GM21381 (cell line): ENCODE results near the gene TBXA2R.

Experiments used
- ATAC-seq: cut with Tn5 transposase; IDR thresholded peaks from one replicate; pipeline ENCODE4 v1.9.1; 2021; ENCODE audit warnings: mild to moderate bottlenecking, moderate library complexity; ENCODE audit not compliant: unreplicated experiment

The TBXA2R gene

DNA sequence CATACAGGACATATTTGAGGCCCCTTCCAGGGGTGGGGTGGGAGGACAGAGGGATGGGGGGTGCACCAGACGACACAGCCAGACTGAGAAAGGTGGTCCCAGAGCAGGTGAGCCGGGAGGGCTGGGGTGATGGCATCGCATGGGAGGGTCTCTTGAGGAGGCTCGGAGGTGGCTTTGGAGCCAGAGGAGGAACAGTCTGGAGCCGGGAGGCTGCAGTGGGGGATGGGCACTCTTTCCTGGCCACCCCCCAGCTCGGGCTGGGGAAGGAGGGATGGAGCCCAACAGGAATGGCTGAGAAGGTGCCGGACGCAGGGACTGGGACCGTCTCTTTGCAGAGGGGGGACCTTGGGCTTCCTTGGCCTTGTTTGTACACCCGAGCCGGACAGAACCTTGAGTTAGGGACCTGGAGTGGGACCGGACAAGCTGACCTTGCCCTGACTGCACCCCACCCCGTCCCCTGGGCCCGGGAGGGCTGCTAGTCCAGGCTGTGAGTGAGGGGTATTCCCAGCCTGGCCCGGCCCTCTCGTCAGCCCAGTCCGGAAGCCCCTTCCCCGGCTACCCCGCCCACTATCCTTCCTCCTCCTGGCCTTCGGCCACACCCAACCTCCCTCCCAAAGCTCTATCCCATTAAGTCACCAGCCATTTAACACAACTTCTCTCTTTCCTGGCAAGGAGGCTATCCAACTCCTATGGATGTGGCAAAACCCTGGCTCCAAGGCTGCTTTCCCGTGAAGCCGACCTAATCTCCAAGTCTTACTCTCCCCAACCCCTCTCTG lies 816 bp upstream of the TBXA2R start:
- no peak for ATAC-seq

DNA sequence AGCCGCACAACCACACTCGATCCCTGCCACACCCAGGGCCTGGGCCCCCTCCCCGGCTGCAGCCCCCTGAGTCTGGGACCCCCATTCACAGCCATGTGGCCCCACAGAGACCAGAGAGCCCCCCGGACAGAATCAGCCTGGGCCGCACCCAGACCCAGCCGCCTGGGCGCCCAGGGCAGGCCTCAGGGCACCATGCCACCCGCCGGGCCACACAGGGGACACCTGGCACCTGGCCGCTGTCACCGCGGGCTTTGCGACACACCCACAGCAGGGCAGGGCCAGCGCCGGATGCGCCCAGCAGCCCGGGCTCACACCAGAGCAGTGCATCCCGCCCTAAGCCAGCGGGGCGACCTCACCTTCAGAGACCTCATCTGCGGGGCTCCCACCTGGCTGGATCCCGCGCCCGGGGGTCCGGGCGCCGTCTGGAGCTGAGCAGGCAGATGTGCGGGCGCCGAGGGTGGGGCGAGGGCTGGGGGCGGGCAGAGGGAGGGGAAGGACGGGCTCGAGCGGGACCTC lies 443 bp downstream of the TBXA2R start:
- no peak for ATAC-seq

DNA sequence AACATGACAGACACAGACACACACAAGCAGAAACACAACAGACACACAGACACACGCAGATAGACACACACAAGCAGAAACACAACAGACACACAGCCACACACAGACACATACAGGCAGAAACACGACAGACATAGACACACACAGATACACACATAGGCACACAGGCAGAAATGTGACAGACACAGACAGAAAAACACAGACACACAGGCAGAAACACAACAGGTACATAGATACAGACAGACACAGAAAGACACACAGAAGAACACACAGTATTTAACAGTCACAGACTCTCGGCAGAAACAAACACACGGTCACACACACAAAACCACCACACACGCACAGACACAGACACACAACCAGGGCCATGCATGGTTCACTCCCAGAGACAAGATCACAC lies 905 bp downstream of the TBXA2R start:
- ATAC-seq: no peak

DNA sequence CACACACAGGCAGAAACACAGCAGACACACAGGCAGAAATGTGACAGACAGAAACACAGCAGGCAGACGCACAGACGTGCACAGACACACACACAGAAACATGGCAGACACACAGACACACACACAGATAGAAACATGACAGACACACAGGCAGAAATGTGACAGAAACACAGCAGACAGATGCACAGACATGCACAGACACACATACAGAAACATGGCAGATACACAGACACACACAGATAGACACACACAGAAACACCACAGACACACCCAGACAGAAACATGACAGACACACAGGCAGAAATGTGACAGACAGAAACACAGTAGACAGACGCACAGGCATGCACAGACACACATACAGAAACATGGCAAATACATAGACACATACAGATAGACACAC lies 1.3 kb downstream of the TBXA2R start:
- no peak for ATAC-seq

DNA sequence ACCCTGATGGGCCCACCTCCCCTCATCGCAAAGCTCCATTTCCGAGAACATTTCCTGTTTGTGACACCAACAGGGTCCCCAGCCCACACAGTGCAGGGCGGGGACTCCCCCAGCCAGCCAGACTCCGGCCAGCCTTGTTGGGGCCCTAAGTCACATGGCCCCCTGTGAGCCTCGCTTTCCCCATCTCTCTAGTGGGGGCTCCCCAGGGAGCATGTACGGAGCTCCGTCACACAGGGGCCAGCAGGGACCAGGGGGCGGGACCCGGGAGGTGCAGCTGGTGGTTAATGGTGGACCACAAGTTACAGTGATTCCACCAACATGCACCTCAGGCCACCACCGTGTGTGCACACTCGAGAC lies 1.7 kb downstream of the TBXA2R start:
- ATAC-seq: no peak

DNA sequence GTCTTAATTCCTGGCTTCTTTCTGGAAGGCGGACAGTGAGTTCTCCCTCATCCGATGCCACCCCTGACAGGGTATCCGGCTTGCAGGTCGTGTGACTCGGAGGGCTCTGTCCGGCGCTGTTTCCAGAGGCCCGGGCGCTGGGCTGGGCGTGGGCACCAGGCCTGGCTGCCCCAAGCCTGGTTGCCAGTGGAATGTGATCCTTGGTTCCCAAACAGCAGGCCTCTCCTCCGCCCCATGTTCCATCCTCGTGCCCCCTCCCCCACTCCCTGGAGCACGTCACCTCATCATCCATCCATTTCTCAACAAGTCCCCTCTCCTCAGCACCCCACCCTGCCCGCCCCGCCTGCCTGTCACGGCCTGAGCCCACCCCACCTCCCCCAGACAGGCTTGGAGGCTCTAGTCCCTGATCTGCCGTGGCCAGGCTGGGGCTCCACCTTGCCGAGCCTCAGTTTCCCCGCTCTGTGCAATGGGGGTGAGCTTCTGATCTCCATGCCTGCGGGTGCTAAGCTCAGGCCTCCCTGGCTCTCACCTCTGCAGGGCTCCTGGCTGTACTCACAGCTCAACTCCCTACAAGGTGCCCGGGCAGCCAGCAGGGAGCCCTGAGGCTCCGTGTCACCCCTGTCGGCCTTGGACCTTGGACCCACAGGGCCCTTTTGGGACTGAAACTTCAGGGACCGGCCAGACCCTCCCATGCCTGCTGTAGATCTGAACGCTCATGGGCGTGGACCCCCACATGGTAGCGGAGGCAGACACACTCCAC lies 2.3 kb downstream of the TBXA2R start:
- ATAC-seq: no peak

DNA sequence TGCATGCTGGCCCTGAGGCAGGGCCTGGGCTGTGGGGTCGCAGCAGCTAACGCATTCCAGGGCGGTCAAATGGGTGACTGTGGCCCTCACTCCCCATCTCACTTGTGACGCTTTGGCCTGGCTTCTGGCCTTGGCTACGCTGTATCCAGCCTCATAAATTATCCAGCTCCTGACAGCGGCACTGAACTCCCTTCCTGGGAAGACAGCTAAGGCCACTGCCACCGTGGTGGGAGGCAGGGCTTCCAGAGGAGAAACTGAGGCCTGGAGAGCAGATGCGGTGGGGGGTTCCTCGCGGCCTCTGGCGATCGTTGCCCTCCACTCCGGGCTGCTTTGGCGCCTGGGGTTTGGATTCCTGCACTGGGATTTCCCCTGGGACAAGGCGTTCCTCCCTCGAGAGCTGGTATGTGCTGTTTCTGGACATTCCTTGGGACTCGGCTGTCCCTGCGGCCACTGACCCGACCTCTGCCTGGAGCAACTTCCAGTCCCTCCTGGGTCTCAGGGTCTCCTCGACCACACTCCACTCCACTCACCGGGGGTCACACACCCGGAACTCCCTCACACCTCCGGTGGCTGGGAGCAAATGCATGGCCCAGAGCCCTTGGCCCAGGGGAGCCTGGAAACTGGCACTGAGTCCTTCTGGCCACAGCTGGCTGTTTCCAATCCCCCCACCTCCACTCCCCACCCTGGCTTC lies 3.4 kb downstream of the TBXA2R start:
- ATAC-seq: no peak

DNA sequence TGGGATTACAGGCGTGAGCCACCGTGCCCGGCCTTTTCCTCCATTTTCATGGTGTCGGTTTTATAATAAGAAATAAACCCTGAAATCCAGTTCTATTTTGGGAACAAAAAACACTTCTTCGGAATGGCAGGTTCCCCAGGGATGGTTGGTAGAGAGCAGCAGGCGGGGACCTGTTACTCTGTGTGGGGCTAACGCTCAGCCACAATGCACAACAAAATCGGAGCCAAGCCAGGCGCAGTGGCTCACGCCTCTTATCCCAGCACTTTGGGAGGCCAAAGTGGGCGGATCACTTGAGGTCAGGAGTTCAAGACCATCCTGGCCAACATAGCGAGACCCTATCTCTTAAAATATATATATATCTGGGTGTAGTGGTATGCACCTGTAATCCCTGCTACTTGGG lies 5.7 kb downstream of the TBXA2R start:
- ATAC-seq: no peak

DNA sequence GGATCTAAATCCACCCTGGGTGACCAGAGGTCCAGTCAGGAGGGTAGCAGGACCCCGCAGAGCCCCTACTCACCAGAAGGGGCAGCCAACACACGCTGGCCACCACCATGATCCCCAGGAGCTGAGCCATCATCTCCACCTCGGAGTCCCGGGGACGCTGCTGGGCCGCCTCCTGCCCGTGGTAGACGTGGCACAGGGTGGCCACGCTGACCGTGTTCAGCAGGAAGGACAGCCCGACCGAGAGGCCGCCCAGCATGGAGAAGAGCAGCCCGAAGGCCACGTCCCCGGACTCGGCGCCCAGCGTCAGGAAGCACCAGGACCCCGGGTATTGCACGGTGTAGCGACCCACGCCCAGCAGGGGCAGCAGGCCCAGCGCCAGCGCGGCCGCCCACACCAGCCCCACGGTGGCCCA lies 6.9 kb downstream of the TBXA2R start:
- ATAC-seq: no peak

DNA sequence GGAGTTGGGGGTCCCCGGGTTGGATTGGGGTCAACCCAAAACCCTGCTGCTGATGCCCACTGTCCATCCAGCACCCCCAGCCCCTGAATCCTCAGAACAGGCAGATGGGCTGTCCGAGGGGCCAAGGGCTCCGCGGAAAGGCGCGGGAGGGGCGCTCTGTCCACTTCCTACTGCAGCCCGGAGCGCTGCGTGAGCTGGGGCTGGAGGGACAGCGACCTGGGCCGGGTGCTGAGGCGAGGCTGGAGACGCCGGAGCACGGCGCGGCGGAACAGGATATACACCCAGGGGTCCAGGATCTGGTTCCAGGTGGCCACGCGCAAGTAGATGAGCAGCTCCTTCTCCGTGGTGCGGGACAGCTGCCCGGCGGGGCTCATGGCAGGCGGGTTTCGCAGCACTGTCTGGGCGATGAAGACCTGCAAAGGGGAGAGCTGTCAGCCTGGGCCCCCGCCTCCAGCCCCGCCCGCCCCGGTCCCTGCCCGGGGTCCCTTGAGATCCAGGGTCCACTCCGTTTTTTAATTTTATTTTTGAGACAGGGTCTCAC lies 11.1 kb downstream of the TBXA2R start:
- ATAC-seq: no peak

DNA sequence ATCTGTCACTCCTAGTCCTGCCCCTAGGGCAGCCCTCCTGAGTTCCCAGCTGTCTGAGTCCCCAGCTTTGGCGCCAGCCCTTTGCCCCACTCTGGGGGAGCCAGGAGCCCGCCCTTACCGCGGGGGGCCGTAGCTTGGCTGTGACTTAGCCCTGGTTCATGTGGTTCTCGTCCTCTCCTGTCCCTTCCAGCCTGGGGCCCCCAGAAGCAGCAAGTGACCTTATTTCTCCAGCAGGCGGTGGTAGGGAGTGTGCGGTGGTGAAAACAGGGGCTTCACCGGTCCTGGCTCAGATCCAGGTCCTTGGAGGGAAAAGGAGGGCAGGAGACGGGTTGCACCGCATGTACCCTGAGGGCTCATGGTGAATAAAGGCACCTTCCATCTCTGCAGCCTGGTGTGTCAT lies 13.5 kb downstream of the TBXA2R start:
- no peak for ATAC-seq

DNA sequence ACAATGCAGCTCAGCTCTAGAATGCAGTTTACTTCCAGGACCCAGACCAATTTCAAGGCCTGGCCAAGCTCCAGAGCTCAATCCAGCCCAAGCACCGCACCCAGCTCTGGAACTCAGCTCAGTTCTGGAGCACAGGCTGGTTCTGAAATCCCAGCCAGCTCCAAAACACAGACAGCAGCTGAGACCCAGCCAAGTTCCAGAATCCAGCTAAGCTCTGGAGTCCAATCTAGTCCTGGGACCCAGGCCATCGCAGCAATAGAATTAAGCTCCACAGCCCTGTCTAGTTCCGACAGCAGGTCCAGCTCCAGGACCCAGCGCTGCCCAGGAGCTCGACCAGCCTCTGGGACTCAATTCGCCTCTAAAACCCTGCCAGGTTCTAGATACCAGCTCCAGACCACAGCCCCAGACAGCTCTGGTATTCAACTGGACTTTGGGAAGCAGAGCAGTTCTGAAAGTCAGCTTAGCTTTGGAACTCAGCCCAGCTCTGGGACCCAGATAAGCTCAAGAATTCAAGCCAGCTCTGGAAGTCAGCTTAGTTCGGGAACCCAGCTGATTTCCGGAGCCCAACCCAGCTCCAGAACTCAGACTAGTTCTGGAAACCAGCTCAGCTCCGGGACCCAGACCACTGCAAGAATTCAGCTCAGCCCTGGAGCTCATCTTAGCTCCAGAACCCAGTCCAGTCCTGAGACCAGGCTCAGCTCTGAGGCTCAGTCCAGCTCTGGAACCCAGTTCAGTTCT lies 14.6 kb downstream of the TBXA2R start:
- no peak for ATAC-seq

DNA sequence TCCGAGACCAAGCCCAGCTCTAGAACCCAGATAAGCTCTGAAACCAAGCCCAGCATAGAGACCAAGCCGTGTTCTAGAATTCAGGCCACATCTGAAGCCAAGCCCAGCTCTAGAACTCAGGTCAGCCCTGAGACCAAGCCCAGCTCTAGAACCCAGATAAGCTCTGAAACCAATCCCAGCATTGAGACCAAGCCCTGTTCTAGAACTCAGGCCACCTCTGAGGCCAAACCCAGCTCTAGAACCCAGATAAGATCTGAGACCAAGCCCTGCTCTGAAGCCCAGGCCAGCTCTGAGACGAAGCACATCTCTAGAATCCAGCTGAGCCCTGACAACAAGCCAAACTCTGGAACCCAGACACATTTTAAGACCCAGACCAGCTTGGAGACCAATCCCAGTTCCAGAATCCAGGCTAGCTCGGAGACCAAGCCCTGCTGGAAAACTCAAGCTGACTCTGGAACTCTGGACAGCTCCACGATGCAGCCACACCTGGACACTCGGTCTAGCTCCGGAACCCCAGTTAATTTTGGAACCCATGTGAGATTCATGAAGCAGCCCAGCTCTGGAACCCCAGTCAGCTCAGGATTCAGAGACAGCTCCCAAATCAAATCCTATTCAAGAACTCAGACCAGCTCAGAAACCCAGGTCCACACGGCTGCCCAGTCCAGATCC lies 15.6 kb downstream of the TBXA2R start:
- ATAC-seq: no peak

DNA sequence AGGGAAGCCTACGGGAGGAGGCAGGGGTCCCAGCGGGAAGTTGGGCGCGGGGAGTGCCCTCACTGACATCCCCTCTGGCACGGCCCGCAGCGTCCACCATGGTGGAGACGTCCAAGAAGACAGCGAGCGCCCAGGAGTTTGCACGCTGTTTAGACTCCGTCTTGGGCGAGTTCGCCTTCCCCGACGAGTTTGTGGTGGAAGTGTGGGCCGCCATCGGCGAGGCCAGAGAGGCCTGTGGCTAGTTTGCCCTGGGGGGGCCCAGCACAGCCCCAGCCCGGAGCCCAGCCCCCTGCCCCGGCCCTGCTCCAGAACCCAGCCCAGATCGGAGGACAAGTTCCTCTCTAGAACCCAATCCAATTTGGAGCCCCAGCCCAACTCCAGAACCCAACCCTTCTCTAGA lies 16.7 kb downstream of the TBXA2R start:
- ATAC-seq: no peak

DNA sequence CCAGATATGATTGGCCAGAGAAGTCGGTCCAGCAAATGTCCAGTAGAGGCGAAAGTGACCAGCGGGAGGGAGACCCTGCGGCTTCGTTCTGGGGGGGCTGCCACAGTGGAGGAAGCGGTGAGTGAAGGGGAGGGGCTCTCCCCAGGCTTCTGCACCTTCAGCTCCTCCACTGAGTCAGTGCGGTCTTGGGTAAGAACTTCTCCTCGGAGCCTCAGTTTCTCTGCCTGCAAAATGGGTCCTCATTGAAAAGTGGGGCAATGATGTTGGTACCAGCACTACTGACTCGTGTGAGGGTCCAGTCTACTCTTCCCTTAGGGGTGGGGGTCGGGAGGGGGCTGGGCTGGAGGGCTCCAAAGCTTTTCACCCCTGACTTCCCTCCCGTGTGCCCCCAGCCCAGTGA lies 17.2 kb downstream of the TBXA2R start:
- no peak for ATAC-seq

DNA sequence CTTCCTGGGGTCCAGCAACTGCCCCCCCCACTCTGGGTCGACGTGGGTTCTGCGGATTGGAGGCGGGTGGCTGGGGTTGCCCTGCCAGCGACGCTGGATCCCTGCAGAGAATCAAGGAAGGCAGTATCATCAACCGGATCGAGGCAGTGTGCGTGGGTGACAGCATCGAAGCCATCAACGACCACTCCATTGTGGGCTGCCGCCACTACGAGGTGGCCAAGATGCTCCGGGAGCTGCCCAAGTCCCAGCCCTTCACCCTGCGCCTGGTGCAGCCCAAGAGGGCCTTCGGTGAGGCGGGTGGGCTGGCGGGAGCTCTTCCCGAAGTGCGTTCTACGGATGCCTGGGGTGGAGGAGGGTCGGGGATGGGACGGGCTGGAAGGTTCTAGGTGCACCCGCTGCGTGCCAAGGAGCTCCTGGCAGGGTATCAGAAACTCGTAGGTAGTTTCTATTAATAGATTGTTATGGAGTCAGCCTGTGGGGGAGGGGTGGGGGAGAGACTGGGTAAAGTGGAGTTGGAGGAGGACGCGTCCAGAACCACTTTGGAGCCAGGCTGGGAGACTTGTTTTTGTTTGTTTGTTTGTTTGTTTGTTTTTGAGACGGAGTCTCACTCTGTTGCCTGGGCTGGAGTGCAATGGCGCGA lies 19.8 kb downstream of the TBXA2R start:
- no peak for ATAC-seq

DNA sequence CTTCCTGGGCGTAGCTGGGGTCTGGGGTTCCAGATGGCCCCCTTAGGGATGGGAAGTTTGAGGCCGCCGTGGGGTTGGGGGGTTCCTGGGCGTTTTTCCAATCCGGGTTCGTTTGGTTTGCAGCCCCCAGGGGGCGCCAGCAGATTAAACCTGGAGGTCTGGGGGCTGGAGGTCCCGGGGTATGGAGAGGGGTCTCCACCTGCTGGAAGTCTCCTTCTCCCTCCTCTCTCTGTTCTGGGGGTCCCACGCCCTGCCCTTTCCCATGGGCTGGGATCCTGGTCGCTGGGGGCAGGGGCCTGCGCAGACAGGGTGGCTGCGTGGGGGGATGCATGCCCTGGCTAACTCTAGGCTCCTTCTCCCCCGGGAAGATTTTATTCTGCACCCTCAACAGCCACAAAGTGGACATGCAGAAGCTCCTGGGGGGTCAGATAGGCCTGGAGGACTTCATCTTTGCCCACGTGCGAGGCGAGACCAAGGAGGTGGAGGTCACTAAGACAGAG lies 20.5 kb downstream of the TBXA2R start:
- no peak for ATAC-seq

DNA sequence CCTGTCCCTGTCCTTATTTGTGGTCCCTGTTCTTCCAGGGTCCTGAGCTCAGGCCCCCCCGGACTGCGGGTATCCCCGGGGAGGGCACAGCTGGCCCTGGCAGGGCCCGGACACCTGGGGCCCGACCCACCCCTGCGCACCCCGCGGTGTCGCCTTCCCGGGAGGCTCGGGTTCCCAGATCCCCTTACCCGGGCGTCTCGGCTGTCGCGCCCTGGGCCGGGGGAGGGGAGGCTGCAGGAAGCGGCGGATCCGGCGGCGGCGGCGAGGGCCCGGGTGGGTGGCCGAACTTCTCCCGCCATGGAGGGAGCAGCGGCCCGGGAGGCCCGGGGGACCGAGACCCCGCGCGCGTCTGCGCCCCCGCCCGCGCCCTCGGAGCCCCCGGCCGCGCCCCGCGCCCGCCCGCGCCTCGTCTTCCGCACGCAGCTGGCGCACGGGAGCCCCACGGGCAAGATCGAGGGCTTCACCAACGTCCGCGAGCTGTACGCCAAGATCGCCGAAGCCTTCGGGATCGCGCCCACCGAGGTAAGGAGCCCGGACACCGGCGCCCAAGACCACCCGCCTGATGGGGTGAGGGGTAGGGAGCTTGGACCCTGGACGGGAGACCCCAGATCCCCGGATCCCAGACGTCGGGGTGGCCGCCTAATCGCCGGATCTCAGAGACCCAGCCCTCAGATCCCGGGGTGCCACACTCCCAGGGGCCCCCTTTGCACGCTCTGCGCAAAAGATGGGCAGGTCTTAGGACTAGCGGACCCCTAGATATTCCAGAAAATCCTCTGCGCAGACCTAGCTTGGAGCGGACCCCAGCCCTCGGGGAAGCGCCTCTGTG lies 21.2 kb downstream of the TBXA2R start, which contains the start of gene GIPC3:
Gene GIPC3, plus strand, starts transcription at position 178 of the 826 bp plus-strand sequence. Its CDS starts 120 bp downstream, at position 298.
- no peak for ATAC-seq
